ENCODE data around the gene LARP1B. TPM values are rescaled to one million over a fixed set of nuclear protein-coding genes. Genes with fewer than 3 reads are reported as not detected.
"Not testable (repeated sequence)": the region's sequence is repeated elsewhere in the genome, so short reads cannot be mapped to it uniquely, and the experiment has no call there.

Gene LARP1B
- total RNA-seq, 1 experiment from 2014 or later: 31.1 TPM

DNA sequence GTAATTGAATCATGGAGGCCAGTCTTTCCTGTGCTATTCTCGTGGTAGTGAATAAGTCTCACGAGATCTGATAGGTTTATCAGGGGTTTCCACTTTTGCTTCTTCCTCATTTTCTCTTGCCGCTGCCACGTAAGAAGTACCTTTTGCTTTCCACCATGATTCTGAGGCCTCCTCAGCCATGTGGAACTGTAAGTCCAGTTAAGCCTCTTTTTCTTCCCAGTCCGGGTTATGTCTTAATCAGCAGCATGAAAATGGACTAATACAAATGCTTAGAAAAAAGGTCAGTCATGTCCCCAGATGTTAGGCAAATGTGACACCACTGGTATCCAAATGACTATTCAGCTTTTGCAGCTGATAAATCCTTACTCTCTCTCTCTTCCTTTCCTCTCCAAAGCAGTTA lies 184.3 kb downstream of the LARP1B start:
- intact Hi-C loops (cut with micrococcal nuclease); RAD21 ChIA-PET (ENCODE audit: low non-redundant PET in 1 of 2, low total read pairs in 2 of 2, uncharacterized antibody in 2 of 2, unreplicated experiment in 2 of 2); H3K27ac ChIP-seq (ENCODE audit: low read depth, low read length); H3K9me2 ChIP-seq (ENCODE audit: insufficient read depth); H3K9ac ChIP-seq (ENCODE audit: low read length); CTCF ChIA-PET; H4K20me1 ChIP-seq (ENCODE audit: insufficient read depth); H3K9me3 ChIP-seq (ENCODE audit: control insufficient read depth in 1 of 2, insufficient read depth in 1 of 2, low read depth in 1 of 2, low read length in 2 of 2); H3K4me2 ChIP-seq (ENCODE audit: low read length); H3K4me1 ChIP-seq (ENCODE audit: control insufficient read depth in 1 of 2, insufficient read depth in 2 of 2, low read length in 2 of 2); DNase-seq (ENCODE audit: low read depth, low spot score); H3K4me3 ChIP-seq (replicated peaks in 1 of 2; ENCODE audit: low read depth in 1 of 2, low read length in 2 of 2); BruUV-seq (replicated peaks); H3K79me2 ChIP-seq (ENCODE audit: insufficient read depth, low read length); H2AFZ ChIP-seq (ENCODE audit: low read depth, low read length, poor library complexity, severe bottlenecking); H3K36me3 ChIP-seq (ENCODE audit: control insufficient read depth in 1 of 2, insufficient read depth in 2 of 2, low read length in 2 of 2); H3K27me3 ChIP-seq (ENCODE audit: insufficient read depth, low read length); POLR2A ChIA-PET; ATAC-seq: not testable (repeated sequence)

DNA sequence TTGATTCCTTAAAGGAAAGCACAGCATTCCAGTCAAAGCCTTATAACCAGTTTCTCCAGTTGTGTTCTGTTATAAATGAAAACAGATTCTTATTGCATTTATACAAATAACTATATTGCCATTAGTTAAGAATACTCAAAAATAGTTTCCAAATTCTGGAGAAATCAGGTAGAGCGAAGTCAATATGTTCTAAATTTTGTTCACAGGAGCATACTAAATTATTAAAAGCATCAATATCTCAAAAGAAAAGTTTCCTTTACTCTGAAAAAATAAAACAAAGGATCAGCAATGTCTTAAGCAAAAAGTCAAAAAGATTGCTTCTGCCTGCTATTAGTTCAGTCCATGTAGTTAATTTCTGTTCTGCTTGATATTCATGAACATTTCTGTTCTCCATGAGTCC lies 186.8 kb downstream of the LARP1B start:
- H3K9me2 ChIP-seq (ENCODE audit: insufficient read depth): no peaks in the 10 kb centered on the region
- no peak overlapping the region for H3K4me2 ChIP-seq (ENCODE audit: low read length)
- H4K20me1 ChIP-seq (ENCODE audit: insufficient read depth): no peaks in the 10 kb centered on the region
- intact Hi-C loops (cut with micrococcal nuclease): no loop called here
- POLR2A ChIA-PET: no interaction called here
- no peaks in the 10 kb centered on the region for H3K36me3 ChIP-seq (ENCODE audit: control insufficient read depth in 1 of 2, insufficient read depth in 2 of 2, low read length in 2 of 2)
- H3K79me2 ChIP-seq (ENCODE audit: insufficient read depth, low read length): no peaks in the 10 kb centered on the region
- no peaks in the 10 kb centered on the region for H3K4me1 ChIP-seq (ENCODE audit: control insufficient read depth in 1 of 2, insufficient read depth in 2 of 2, low read length in 2 of 2)
- BruUV-seq (replicated peaks): no TSS peak
- no peak for ATAC-seq
- H3K9ac ChIP-seq (ENCODE audit: low read length): no peak overlapping the region
- CTCF ChIA-PET: no interaction called here
- DNase-seq (ENCODE audit: low read depth, low spot score): no peak
- TF ChIP-seq FOSL1 (IDR thresholded peaks at IDR 0.05; ENCODE audit: low read depth) (no peak), SP1 (IDR thresholded peaks at IDR 0.05; ENCODE audit: low read depth) (no peak), CBX3 (IDR thresholded peaks at IDR 0.05; ENCODE audit: low read depth) (no peak), ZFX (IDR thresholded peaks at IDR 0.05) (no peak), RAD21 (IDR thresholded peaks at IDR 0.05; ENCODE audit: low read depth) (no peak), EZH2 (IDR thresholded peaks at IDR 0.05) (no peak), REST (IDR thresholded peaks at IDR 0.05; ENCODE audit: low read depth) (no peak), EZH2phosphoT487 (IDR thresholded peaks at IDR 0.05; ENCODE audit: borderline replicate concordance) (no peak), TCF7L2 (IDR thresholded peaks at IDR 0.05; ENCODE audit: borderline replicate concordance, extremely low read depth, insufficient read depth, insufficient read length) (no peak), CEBPB (IDR thresholded peaks at IDR 0.05; ENCODE audit: low read depth) (no peak), SIN3A (IDR thresholded peaks at IDR 0.05; ENCODE audit: low read depth) (no peak), EGR1 (IDR thresholded peaks at IDR 0.05; ENCODE audit: low read depth) (no peak)
- H3K4me3 ChIP-seq (replicated peaks in 1 of 2; ENCODE audit: low read depth in 1 of 2, low read length in 2 of 2): no peak overlapping the region
- no peaks in the 10 kb centered on the region for H3K27me3 ChIP-seq (ENCODE audit: insufficient read depth, low read length)
- RAD21 ChIA-PET (ENCODE audit: low non-redundant PET in 1 of 2, low total read pairs in 2 of 2, uncharacterized antibody in 2 of 2, unreplicated experiment in 2 of 2): no interaction called here
- no peak overlapping the region for H2AFZ ChIP-seq (ENCODE audit: low read depth, low read length, poor library complexity, severe bottlenecking)
- peaks cover 0 to 6% of the 10 kb centered on the region in 2 experiments; a peak in 1 of 4 replicates for H3K9me3 ChIP-seq (ENCODE audit: control insufficient read depth in 1 of 2, insufficient read depth in 1 of 2, low read depth in 1 of 2, low read length in 2 of 2)
- H3K27ac ChIP-seq (ENCODE audit: low read depth, low read length): no peak overlapping the region
